GM06990 (cell line): Measurements from ENCODE around the gene COL4A2.

Experiments used
- DNase-seq: peaks from one replicate; pipeline ENCODE4 v3.0.0-alpha.2; 2011; ENCODE audit not compliant: insufficient read length; ENCODE audit errors: extremely low read depth
- H3K27me3 ChIP-seq: replicated peaks from 2 replicates; pipeline ENCODE4 v1.6.0; 2011; ENCODE audit warnings: low read length; ENCODE audit not compliant: control insufficient read depth, insufficient read depth
- H3K36me3 ChIP-seq: 2 replicates; pipeline ENCODE4 v1.5.1; 2011; ENCODE audit warnings: low read length; ENCODE audit not compliant: control insufficient read depth, insufficient read depth
- H3K4me3 ChIP-seq: replicated peaks from 2 replicates; pipeline ENCODE4 v1.5.1; 2011; ENCODE audit warnings: low read depth, mild to moderate bottlenecking, control low read depth, low read length
- TF ChIP-seq, protein P1 (sequence below): IDR thresholded peaks from 2 replicates; pipeline ENCODE4 v1.5.1; 2011; ENCODE audit warnings: low read length, control low read depth, mild to moderate bottlenecking, inconsistent platforms; ENCODE audit not compliant: insufficient read depth, poor library complexity, severe bottlenecking

Gene COL4A2

DNA sequence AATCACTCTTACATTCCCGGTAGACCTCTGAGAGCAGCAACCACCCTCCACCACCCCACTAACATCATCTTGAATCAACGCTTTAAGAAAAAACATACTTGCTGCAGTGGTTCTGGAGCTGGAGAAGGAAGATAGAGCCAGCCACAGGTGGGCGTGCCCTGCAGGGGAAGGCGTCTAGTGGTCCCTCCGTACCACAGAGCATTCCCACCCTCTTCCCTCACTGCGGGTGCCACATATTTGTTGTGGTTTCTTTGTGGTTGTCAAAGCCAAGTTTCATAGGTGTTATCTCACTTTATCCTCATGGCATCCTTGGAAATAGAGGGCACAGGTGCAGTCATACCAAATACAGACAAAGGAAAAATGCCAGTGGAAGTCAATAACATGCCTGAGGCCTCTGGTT is 22.2 kb downstream of the COL4A2 start:
- H3K36me3 ChIP-seq = no peaks in the 10 kb centered on the region
- no peak overlapping the region for H3K4me3 ChIP-seq
- no peaks in the 10 kb centered on the region for H3K27me3 ChIP-seq
- TF ChIP-seq, protein P1, sequence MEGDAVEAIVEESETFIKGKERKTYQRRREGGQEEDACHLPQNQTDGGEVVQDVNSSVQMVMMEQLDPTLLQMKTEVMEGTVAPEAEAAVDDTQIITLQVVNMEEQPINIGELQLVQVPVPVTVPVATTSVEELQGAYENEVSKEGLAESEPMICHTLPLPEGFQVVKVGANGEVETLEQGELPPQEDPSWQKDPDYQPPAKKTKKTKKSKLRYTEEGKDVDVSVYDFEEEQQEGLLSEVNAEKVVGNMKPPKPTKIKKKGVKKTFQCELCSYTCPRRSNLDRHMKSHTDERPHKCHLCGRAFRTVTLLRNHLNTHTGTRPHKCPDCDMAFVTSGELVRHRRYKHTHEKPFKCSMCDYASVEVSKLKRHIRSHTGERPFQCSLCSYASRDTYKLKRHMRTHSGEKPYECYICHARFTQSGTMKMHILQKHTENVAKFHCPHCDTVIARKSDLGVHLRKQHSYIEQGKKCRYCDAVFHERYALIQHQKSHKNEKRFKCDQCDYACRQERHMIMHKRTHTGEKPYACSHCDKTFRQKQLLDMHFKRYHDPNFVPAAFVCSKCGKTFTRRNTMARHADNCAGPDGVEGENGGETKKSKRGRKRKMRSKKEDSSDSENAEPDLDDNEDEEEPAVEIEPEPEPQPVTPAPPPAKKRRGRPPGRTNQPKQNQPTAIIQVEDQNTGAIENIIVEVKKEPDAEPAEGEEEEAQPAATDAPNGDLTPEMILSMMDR = no peak
- DNase-seq = no peak

DNA sequence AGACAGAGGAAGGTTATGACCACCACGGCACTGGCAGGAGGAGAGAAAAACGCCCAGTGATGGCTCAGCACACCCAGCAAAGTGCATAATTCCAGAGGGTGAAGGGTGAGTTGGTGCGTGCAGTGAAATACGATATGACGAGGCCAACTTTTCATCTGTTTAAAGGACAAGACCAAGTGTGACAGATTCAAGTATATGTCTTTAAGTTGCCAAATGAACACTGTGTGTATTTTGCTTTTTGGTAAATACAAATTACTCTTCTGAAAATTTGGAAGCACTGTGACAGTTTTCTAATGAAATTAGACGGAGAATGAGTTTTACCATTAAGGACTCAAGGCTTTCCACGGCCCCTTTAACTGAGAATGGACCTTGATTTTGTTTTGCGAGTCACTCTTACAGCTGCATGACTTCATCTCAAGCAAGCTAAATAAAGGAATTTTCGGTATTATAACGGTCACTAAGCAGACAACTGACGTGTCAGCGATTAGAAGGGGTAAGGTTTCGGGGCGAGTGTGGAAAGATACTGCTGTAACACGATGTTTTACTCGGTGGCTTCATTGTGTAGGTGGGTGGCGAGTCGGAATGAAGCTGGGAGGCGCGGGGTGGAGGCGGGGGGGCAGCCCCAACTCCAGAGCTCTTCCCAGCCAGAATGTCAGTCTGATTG is 22.8 kb downstream of the COL4A2 start:
- TF ChIP-seq, protein P1 = no peak
- H3K36me3 ChIP-seq = no peaks in the 10 kb centered on the region
- no peaks in the 10 kb centered on the region for H3K27me3 ChIP-seq
- DNase-seq = no peak
- no peak overlapping the region for H3K4me3 ChIP-seq

DNA sequence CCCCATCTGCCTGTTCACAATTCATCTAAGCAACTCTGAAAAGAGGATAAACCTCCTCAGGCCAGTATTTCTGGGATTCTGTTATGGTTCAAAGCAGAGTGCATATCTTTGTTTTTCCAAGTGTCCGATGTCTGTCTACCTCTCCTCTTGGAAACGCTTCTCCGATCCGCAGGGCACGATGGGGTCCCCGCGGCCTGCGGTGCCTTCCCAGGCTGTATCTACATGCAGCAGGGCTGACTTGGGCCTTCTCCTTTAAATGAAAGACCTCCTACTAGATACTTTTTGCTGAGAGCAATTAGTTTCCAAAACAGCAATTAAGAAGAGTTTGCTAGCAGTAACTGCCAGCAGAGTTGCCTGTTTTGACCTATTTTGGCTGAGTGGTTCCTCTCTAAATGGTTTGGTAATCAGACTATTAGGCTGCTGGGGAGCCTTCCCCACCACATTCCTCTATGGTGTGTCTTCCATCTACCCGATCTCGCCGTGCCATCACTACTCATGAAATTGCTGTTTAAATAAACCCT is 23.5 kb downstream of the COL4A2 start:
- Histone ChIP-seq H3K36me3 (no peaks in the 10 kb centered on the region), H3K27me3 (no peaks in the 10 kb centered on the region), H3K4me3 (no peak overlapping the region)
- TF ChIP-seq, protein P1 = no peak
- DNase-seq = no peak

DNA sequence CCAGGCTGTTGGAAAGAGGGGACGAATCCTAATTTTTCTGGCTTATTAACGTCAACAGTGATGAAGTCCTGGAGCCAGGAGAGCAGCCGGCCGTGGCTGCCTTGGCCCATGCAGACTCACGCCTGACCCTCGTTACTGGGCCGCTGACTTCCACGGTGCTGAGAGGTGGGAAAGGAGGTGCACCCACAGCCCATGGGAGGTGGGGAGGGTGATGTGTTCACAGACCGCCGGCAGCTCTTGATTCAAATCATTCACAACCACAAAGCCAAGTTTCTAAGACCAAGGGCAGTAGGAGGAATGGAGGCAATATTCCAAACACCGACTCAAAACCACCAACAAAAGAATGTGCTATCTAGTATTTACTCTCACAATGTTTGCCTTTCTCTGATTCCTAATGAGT is 24.3 kb downstream of the COL4A2 start:
- H3K36me3 ChIP-seq = no peaks in the 10 kb centered on the region
- H3K27me3 ChIP-seq = no peaks in the 10 kb centered on the region
- no peak for DNase-seq
- TF ChIP-seq, protein P1 = no peak
- no peak overlapping the region for H3K4me3 ChIP-seq

DNA sequence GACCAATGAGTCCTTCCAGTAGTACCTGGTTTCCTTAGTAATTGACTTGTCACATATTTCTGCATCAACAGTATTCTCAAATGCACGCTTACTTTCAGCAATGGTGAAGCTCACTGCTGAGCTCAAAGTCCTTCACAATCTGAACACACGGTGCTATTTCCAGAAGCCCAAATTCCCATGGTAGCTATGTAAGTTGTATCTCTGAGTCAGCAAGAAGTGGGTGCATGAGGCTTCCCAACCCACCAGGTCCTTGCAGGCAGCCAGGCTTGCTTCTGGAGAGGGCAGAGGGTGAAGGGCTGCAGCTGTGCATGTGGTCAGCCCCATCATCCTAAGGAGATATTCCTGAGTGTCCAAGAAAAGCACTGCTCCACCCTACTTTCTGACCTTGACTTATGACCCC is 25.7 kb downstream of the COL4A2 start:
- TF ChIP-seq, protein P1 = no peak
- no peaks in the 10 kb centered on the region for H3K36me3 ChIP-seq
- no peak overlapping the region for H3K4me3 ChIP-seq
- no peak for DNase-seq
- no peaks in the 10 kb centered on the region for H3K27me3 ChIP-seq
